Measurements from ENCODE around the gene SPPL3.

Gene SPPL3

GRCh38 chr12:120820884-120821510 lies 83.2 kb downstream of the SPPL3 start:
- Histone ChIP-seq H3K27me3 (ENCODE audit: insufficient read depth, poor library complexity, severe bottlenecking) (no peaks in the 10 kb centered on the region), H3K27ac (replicated peaks) (no peak overlapping the region), H3K4me3 (replicated peaks; ENCODE audit: insufficient read depth, low read length) (no peak overlapping the region)
- peak in 1 of 2 experiments; percentile 31 for DNase-seq (ENCODE audit: low read depth in 1 of 2, low spot score in 1 of 2)
- no peak for TF ChIP-seq GABPA (IDR thresholded peaks at IDR 0.05; ENCODE audit: low read depth)
- no peak for TF ChIP-seq CTCF (IDR thresholded peaks at IDR 0.05; ENCODE audit: insufficient read depth, low read length)
- TF ChIP-seq REST (IDR thresholded peaks at IDR 0.05; ENCODE audit: insufficient replicate concordance, low read depth): no peak
- TF ChIP-seq SPI1 (IDR thresholded peaks at IDR 0.05; ENCODE audit: borderline replicate concordance, low read depth): no peak
- no peak for TF ChIP-seq POLR2AphosphoS5 (IDR thresholded peaks at IDR 0.05; ENCODE audit: low read depth)

GRCh38 chr12:120818416-120818815 lies 85.7 kb downstream of the SPPL3 start:
- DNase-seq (ENCODE audit: low read depth in 1 of 2, low spot score in 1 of 2): no peak
- H3K27me3 ChIP-seq (ENCODE audit: insufficient read depth, poor library complexity, severe bottlenecking): no peaks in the 10 kb centered on the region
- TF ChIP-seq POLR2AphosphoS5 (IDR thresholded peaks at IDR 0.05; ENCODE audit: low read depth) (no peak), CTCF (IDR thresholded peaks at IDR 0.05; ENCODE audit: insufficient read depth, low read length) (no peak), SPI1 (IDR thresholded peaks at IDR 0.05; ENCODE audit: borderline replicate concordance, low read depth) (no peak), GABPA (IDR thresholded peaks at IDR 0.05; ENCODE audit: low read depth) (no peak), REST (IDR thresholded peaks at IDR 0.05; ENCODE audit: insufficient replicate concordance, low read depth) (no peak)
- H3K4me3 ChIP-seq (replicated peaks; ENCODE audit: insufficient read depth, low read length): no peak overlapping the region
- no peak overlapping the region for H3K27ac ChIP-seq (replicated peaks)

GRCh38 chr12:120817559-120818330 lies 86.4 kb downstream of the SPPL3 start:
- no peak for DNase-seq (ENCODE audit: low read depth in 1 of 2, low spot score in 1 of 2)
- TF ChIP-seq REST (IDR thresholded peaks at IDR 0.05; ENCODE audit: insufficient replicate concordance, low read depth) (no peak), SPI1 (IDR thresholded peaks at IDR 0.05; ENCODE audit: borderline replicate concordance, low read depth) (no peak), CTCF (IDR thresholded peaks at IDR 0.05; ENCODE audit: insufficient read depth, low read length) (no peak), POLR2AphosphoS5 (IDR thresholded peaks at IDR 0.05; ENCODE audit: low read depth) (no peak)
- no peak overlapping the region for H3K4me3 ChIP-seq (replicated peaks; ENCODE audit: insufficient read depth, low read length)
- no peaks in the 10 kb centered on the region for H3K27me3 ChIP-seq (ENCODE audit: insufficient read depth, poor library complexity, severe bottlenecking)
- H3K27ac ChIP-seq (replicated peaks): no peak overlapping the region

All from HL-60 (cell line).